Gastrocnemius medialis (tissue), 4 donors: ENCODE measurements around the gene TEX52. TPM values are rescaled to one million over a fixed set of nuclear protein-coding genes. Genes with fewer than 3 reads are reported as not detected.
A peak's percentile ranks its signal among the peaks of the same experiment; 100 is the strongest.

Experiments used
- ATAC-seq, 2 donors: fragments of 150-250 bp; one replicate each; pipeline ENCODE4 v1.9.1; 2016
- DNase-seq, 2 donors: peaks; one replicate each; pipeline ENCODE4 v3.0.0-alpha.2; 2019
- H3K27ac ChIP-seq, 4 donors: fragments of 200-600 bp; sonication (generic); 1 replicate in 1 of 4; 2 replicates in 3 of 4; pipeline ENCODE4 v1.5.1; 2016 to 2018; ENCODE audit warnings: mild to moderate bottlenecking in 2 of 4, moderate library complexity in 1 of 4
- H3K27me3 ChIP-seq, 3 donors: fragments of 200-600 bp; sonication (generic) in 2 of 3; 1 replicate in 1 of 3; 2 replicates in 2 of 3; pipeline versions ENCODE4 v1.5.1 to v1.6.0; 2016 to 2019; ENCODE audit warnings: mild to moderate bottlenecking in 1 of 3, moderate library complexity in 1 of 3
- H3K36me3 ChIP-seq, 2 donors: fragments of 200-600 bp; sonication (generic) in 1 of 2; one replicate each; pipeline ENCODE4 v1.5.1; 2017 to 2018
- H3K4me1 ChIP-seq, 2 donors: fragments of 200-600 bp; sonication (generic) in 1 of 2; one replicate each; pipeline ENCODE4 v1.5.1; 2016 to 2017; ENCODE audit warnings: mild to moderate bottlenecking in 2 of 2
- H3K4me3 ChIP-seq, 4 donors: fragments of 200-600 bp; sonication (generic) in 3 of 4; 1 replicate in 1 of 4; 2 replicates in 3 of 4; pipeline ENCODE4 v1.5.1; 2016 to 2019; ENCODE audit warnings: mild to moderate bottlenecking in 2 of 4
- H3K9me3 ChIP-seq, 3 donors: fragments of 200-600 bp; sonication (generic) in 2 of 3; 1 replicate in 1 of 3; 2 replicates in 2 of 3; pipeline ENCODE4 v1.5.1; 2016 to 2019
- CTCF ChIP-seq, 5 experiments: fragments of 450-650 bp in 3 of 5; fragments of 200-600 bp in 2 of 5; sonication (generic) in 2 of 5; IDR thresholded peaks in 4 of 5; conservative IDR thresholded peaks in 1 of 5; 1 replicate in 4 of 5; 2 replicates in 1 of 5; pipeline ENCODE4 v1.5.1; 2016 to 2019; ENCODE audit warnings: antibody characterized with exemption in 5 of 5, mild to moderate bottlenecking in 3 of 5, moderate library complexity in 3 of 5
- POLR2A ChIP-seq, 2 donors: fragments of 450-650 bp; IDR thresholded peaks; one replicate each; pipeline ENCODE4 v1.6.1; 2017; ENCODE audit warnings: antibody characterized with exemption in 2 of 2, mild to moderate bottlenecking in 2 of 2, moderate library complexity in 2 of 2
- in situ Hi-C, 4 donors: fragments of 200-750 bp; cut with MboI; loops; one replicate each; pipeline versions ENCODE4 v1.15.0 to v1.8.0; 2017; ENCODE audit warnings: low sequenced_read_pairs in 4 of 4
- intact Hi-C: fragments of 100-400 bp; cut with DNase I; formaldehyde crosslinking; loops from one replicate; pipeline ENCODE4 v1.15.1; 2023; ENCODE audit warnings: low total_unique reads
- total RNA-seq, 4 donors: library from RNA; depleted of rRNA; stranded (reverse); fragments of >200 nt; gene quantifications; one replicate each; pipeline versions ENCODE4 v1.1.0 to v1.2.3, GENCODE V29; 2016

TEX52 gene
- total RNA-seq, 4 donors from 2014 or later = 0.68 TPM; not detected in 3

- Histone ChIP-seq H3K36me3 (no peaks in the 10 kb centered on the region), H3K4me1 (peaks cover 4 to 5% of the 10 kb centered on the region in 2 donors), H3K27me3 (no peaks in the 10 kb centered on the region), H3K9me3 (no peaks in the 10 kb centered on the region), H3K4me3 (no peak overlapping the region), H3K27ac (no peak overlapping the region)
- TF ChIP-seq POLR2A (IDR thresholded peaks at IDR 0.05) = no peak
- TF ChIP-seq CTCF (IDR thresholded peaks at IDR 0.05 in 4 of 5, conservative IDR thresholded peaks at IDR 0.05 in 1 of 5) = no peak
- intact Hi-C loops = no loop called here
- in situ Hi-C loops = loop anchor here (10.0 to 25.0 kb wide), 3 partner anchors 58 to 150 kb away; no protein-coding TSS in a partner anchor
- DNase-seq (no peak), ATAC-seq (no peak)
Observed at GRCh38 chr12:2886768-2887450, 30.1 kb upstream of the TEX52 start.

GRCh38 chr12:2884810-2885209 is 28.0 kb upstream of the TEX52 start:
- ATAC-seq (no peak), DNase-seq (no peak)
- in situ Hi-C loops (loop anchor here (5.0 to 25.0 kb wide), 4 partner anchors 60 to 152 kb away; no protein-coding TSS in a partner anchor), intact Hi-C loops (loop anchor here (1.0 kb wide), 1 partner anchor 59 kb away; no protein-coding TSS in a partner anchor)
- H3K36me3 ChIP-seq = no peaks in the 10 kb centered on the region
- H3K4me3 ChIP-seq = no peak overlapping the region
- TF ChIP-seq CTCF (IDR thresholded peaks at IDR 0.05 in 4 of 5, conservative IDR thresholded peaks at IDR 0.05 in 1 of 5) (no peak), POLR2A (IDR thresholded peaks at IDR 0.05) (no peak)
- no peaks in the 10 kb centered on the region for H3K9me3 ChIP-seq
- no peak overlapping the region for H3K27ac ChIP-seq
- H3K27me3 ChIP-seq = no peaks in the 10 kb centered on the region
- no peaks in the 10 kb centered on the region for H3K4me1 ChIP-seq

GRCh38 chr12:2879853-2880252 is 23.0 kb upstream of the TEX52 start:
- Histone ChIP-seq H3K27ac (no peak overlapping the region), H3K9me3 (no peaks in the 10 kb centered on the region), H3K4me3 (no peak overlapping the region), H3K27me3 (no peaks in the 10 kb centered on the region), H3K36me3 (no peaks in the 10 kb centered on the region), H3K4me1 (peaks cover 0 to 11% of the 10 kb centered on the region in 2 donors)
- ATAC-seq = no peak
- in situ Hi-C loops (loop anchor here (5.0 to 25.0 kb wide), 4 partner anchors 65 to 157 kb away; no protein-coding TSS in a partner anchor), intact Hi-C loops (no loop called here)
- DNase-seq = no peak
- TF ChIP-seq POLR2A (IDR thresholded peaks at IDR 0.05) (no peak), CTCF (IDR thresholded peaks at IDR 0.05 in 4 of 5, conservative IDR thresholded peaks at IDR 0.05 in 1 of 5) (no peak)

GRCh38 chr12:2877953-2878732 is 21.3 kb upstream of the TEX52 start:
- in situ Hi-C loops (loop anchor here in 1 of 4 donors (25.0 kb wide), 1 partner anchor 159 kb away; no protein-coding TSS in a partner anchor), intact Hi-C loops (loop anchor here (1.0 kb wide), 1 partner anchor 12 kb away; the partner anchor contains the start of gene TULP3)
- Histone ChIP-seq H3K9me3 (no peaks in the 10 kb centered on the region), H3K27ac (peak overlapping the region in 3 of 4 donors; percentile 86 to 87 (median 87)), H3K4me1 (peaks cover 0 to 11% of the 10 kb centered on the region in 2 donors), H3K36me3 (no peaks in the 10 kb centered on the region), H3K4me3 (peak overlapping the region; percentile 75 to 95 (median 91)), H3K27me3 (no peaks in the 10 kb centered on the region)
- TF ChIP-seq POLR2A (IDR thresholded peaks at IDR 0.05) = no peak
- no peak for TF ChIP-seq CTCF (IDR thresholded peaks at IDR 0.05 in 4 of 5, conservative IDR thresholded peaks at IDR 0.05 in 1 of 5)
- no peak for DNase-seq
- no peak for ATAC-seq
